ENCODE results near the gene SLITRK3.

SLITRK3 gene

DNA sequence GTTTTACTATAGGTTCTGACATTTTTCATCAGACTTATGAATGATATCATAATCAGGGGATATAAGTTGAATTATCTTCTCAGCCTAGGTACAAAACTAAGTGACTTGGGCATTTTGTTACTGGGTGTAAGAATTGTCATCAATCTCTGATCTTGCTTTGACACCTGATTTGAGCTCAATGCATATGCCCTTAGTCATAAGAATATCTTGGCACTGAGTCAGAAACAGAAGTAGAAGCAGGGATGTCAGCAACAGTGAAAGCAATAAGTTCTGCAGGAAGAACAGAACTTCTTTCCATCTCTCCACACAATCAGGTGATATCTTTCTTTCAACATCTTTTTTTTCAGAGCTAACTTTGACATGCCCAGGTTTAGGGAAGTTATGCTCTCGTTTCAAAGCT is 14.6 kb downstream of the SLITRK3 start:
- TF ChIP-seq POLR2AphosphoS5 (IDR thresholded peaks at IDR 0.05; ENCODE audit: low read depth, low read length) (no peak), SIN3A (IDR thresholded peaks at IDR 0.05; ENCODE audit: borderline replicate concordance, insufficient read depth, low read length) (no peak), FOXP2 (optimal IDR thresholded peaks at IDR 0.05; ENCODE audit: borderline replicate concordance, extremely low read depth, extremely low read length, insufficient read depth) (no peak), TAF1 (IDR thresholded peaks at IDR 0.05; ENCODE audit: borderline replicate concordance, insufficient read depth, low read length) (no peak), REST (IDR thresholded peaks at IDR 0.05; ENCODE audit: insufficient read depth in 1 of 2, low read depth in 2 of 2, low read length in 2 of 2) (no peak)

GRCh38 chr3:165170236-165170635 is 25.9 kb downstream of the SLITRK3 start:
- no peak for TF ChIP-seq REST (IDR thresholded peaks at IDR 0.05; ENCODE audit: insufficient read depth in 1 of 2, low read depth in 2 of 2, low read length in 2 of 2)
- no peak for TF ChIP-seq TAF1 (IDR thresholded peaks at IDR 0.05; ENCODE audit: borderline replicate concordance, insufficient read depth, low read length)
- TF ChIP-seq SIN3A (IDR thresholded peaks at IDR 0.05; ENCODE audit: borderline replicate concordance, insufficient read depth, low read length): no peak
- no peak for TF ChIP-seq POLR2AphosphoS5 (IDR thresholded peaks at IDR 0.05; ENCODE audit: low read depth, low read length)
- TF ChIP-seq FOXP2 (optimal IDR thresholded peaks at IDR 0.05; ENCODE audit: borderline replicate concordance, extremely low read depth, extremely low read length, insufficient read depth): no peak

GRCh38 chr3:165169368-165169767 is 26.8 kb downstream of the SLITRK3 start:
- no peak for TF ChIP-seq REST (IDR thresholded peaks at IDR 0.05; ENCODE audit: insufficient read depth in 1 of 2, low read depth in 2 of 2, low read length in 2 of 2)
- TF ChIP-seq SIN3A (IDR thresholded peaks at IDR 0.05; ENCODE audit: borderline replicate concordance, insufficient read depth, low read length): no peak
- TF ChIP-seq POLR2AphosphoS5 (IDR thresholded peaks at IDR 0.05; ENCODE audit: low read depth, low read length): no peak
- TF ChIP-seq FOXP2 (optimal IDR thresholded peaks at IDR 0.05; ENCODE audit: borderline replicate concordance, extremely low read depth, extremely low read length, insufficient read depth): no peak
- TF ChIP-seq TAF1 (IDR thresholded peaks at IDR 0.05; ENCODE audit: borderline replicate concordance, insufficient read depth, low read length): no peak

- no peak for TF ChIP-seq REST (IDR thresholded peaks at IDR 0.05; ENCODE audit: insufficient read depth in 1 of 2, low read depth in 2 of 2, low read length in 2 of 2)
- TF ChIP-seq SIN3A (IDR thresholded peaks at IDR 0.05; ENCODE audit: borderline replicate concordance, insufficient read depth, low read length): no peak
- TF ChIP-seq FOXP2 (optimal IDR thresholded peaks at IDR 0.05; ENCODE audit: borderline replicate concordance, extremely low read depth, extremely low read length, insufficient read depth): no peak
- no peak for TF ChIP-seq POLR2AphosphoS5 (IDR thresholded peaks at IDR 0.05; ENCODE audit: low read depth, low read length)
- no peak for TF ChIP-seq TAF1 (IDR thresholded peaks at IDR 0.05; ENCODE audit: borderline replicate concordance, insufficient read depth, low read length)
Observed at GRCh38 chr3:165162883-165163282, 33.3 kb downstream of the SLITRK3 start.

Data from PFSK-1 (cell line).